Tibial nerve (tissue), 4 donors: ENCODE measurements around the gene RIN1. TPM values are rescaled to one million over a fixed set of nuclear protein-coding genes. Genes with fewer than 3 reads are reported as not detected.
"Not testable (repeated sequence)": the region's sequence is repeated elsewhere in the genome, so short reads cannot be mapped to it uniquely, and the experiment has no call there.

ENCODE experiments used
- DNase-seq, 2 donors: peaks; one replicate each; pipeline ENCODE4 v3.0.0-alpha.2; 2019; ENCODE audit warnings: low spot score in 2 of 2
- H3K27ac ChIP-seq, 4 donors: fragments of 200-600 bp; sonication (generic) in 3 of 4; one replicate each; pipeline ENCODE4 v1.5.1; 2017 to 2019; ENCODE audit warnings: mild to moderate bottlenecking in 1 of 4
- H3K27me3 ChIP-seq, 2 donors: fragments of 200-600 bp; sonication (generic) in 1 of 2; one replicate each; pipeline versions ENCODE4 v1.5.1 to v1.6.0; 2017 to 2019
- H3K36me3 ChIP-seq, 3 donors: fragments of 200-600 bp; sonication (generic); one replicate each; pipeline ENCODE4 v1.5.1; 2018 to 2019
- H3K4me1 ChIP-seq, 4 donors: fragments of 200-600 bp; sonication (generic) in 3 of 4; one replicate each; pipeline ENCODE4 v1.5.1; 2017 to 2019
- H3K4me3 ChIP-seq, 4 donors: fragments of 200-600 bp; sonication (generic) in 3 of 4; one replicate each; pipeline ENCODE4 v1.5.1; 2017 to 2019; ENCODE audit warnings: mild to moderate bottlenecking in 1 of 4, moderate library complexity in 1 of 4
- H3K9me3 ChIP-seq, 4 donors: fragments of 200-600 bp; sonication (generic) in 3 of 4; one replicate each; pipeline ENCODE4 v1.5.1; 2017 to 2019
- CTCF ChIP-seq, 5 experiments: fragments of 200-600 bp in 3 of 5; fragments of 450-650 bp in 2 of 5; sonication (generic) in 3 of 5; IDR thresholded peaks; one replicate each; pipeline ENCODE4 v1.5.1; 2016 to 2019; ENCODE audit warnings: antibody characterized with exemption in 5 of 5, mild to moderate bottlenecking in 3 of 5, moderate library complexity in 2 of 5
- EP300 ChIP-seq, 2 donors: sonication (generic); formaldehyde crosslinking; IDR thresholded peaks; one replicate each; pipeline ENCODE4 v1.6.1; 2017; ENCODE audit warnings: antibody characterized with exemption in 2 of 2, mild to moderate bottlenecking in 1 of 2
- POLR2A ChIP-seq, 2 donors: fragments of 450-650 bp; IDR thresholded peaks; one replicate each; pipeline ENCODE4 v1.6.1; 2017; ENCODE audit warnings: antibody characterized with exemption in 2 of 2, mild to moderate bottlenecking in 2 of 2, moderate library complexity in 2 of 2
- WGBS, 2 donors: methylation state at CpG; one replicate each; pipeline ENCODE4 v1.1.5; 2018; 5-methylcytosine and 5-hydroxymethylcytosine counted together
- total RNA-seq, 4 donors: library from RNA; depleted of rRNA; stranded (reverse); fragments of >200 nt; gene quantifications; one replicate each; pipeline ENCODE4 v1.1.0, GENCODE V29; 2016

RIN1 gene
- total RNA-seq, 4 donors from 2014 or later = 2.4 to 14.1 (median 4.1) TPM

DNA sequence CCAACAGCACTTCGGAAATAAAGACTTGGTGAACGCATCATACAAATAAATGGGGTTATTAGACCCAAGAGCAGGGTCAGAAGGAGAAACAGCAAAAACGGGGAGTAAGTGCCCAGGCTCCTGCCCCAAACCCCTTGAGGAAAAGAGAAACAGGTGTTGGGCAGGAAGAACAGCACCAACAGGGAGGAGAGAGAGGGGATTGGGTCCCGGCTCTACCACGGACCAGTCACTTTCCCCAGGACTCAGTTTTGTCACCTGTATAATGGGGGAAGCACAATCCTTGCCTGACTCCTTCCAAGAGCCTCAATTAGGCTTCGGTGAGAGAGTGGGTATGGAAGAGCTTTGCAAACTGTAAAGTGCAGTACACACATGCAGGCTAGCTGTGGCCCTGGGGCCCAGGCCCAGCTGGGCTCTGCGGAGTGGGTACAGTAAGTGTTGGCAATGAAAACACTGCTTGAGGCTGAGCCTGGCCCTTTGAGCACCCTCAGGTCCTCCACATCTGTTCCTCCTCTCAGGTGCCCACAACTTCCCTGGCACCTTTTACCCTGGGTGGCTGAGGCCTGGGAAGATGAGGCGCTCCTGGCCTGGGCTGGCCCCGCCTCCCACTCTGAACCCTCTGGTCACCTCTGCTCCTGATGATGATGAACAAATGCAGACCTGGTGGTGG lies 26.4 kb upstream of the RIN1 start:
- H3K4me3 ChIP-seq = no peak overlapping the region
- no peaks in the 10 kb centered on the region for H3K4me1 ChIP-seq
- WGBS, 2 donors = 77 to 83% methylated on average over 9 of the region's 9 CpGs
- no peak for TF ChIP-seq POLR2A (IDR thresholded peaks at IDR 0.05)
- TF ChIP-seq EP300 (IDR thresholded peaks at IDR 0.05) = no peak
- TF ChIP-seq CTCF (IDR thresholded peaks at IDR 0.05) = no peak
- DNase-seq = no peak
- H3K36me3 ChIP-seq = peaks cover 0 to 13% (median 0%) of the 10 kb centered on the region in 3 donors
- no peaks in the 10 kb centered on the region for H3K9me3 ChIP-seq
- no peak overlapping the region for H3K27ac ChIP-seq
- H3K27me3 ChIP-seq = no peaks in the 10 kb centered on the region

DNA sequence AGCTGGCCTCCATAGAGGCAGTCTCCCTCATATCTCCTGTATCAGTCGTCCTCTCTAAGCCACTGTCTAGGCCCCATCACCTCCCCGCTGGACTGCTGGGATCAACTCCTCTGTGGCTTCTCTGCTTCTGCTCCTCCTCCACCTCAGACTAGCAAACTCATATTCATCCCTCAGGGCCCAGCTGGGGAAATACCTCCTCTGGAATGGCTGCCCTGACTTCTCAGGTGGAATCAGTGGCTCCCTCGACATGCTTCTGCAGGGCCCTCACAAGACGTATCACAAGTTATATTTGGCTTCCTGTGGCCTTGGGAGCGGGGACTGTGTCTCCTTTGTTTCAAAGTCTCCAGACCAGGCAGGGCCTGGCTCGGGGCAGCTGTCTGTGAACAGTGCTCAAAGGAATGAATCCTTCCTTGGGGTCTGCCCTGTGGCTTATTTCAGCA lies 25.3 kb upstream of the RIN1 start:
- Histone ChIP-seq H3K27ac (no peak overlapping the region), H3K4me1 (no peaks in the 10 kb centered on the region), H3K27me3 (no peaks in the 10 kb centered on the region), H3K36me3 (peaks cover 0 to 13% (median 0%) of the 10 kb centered on the region in 3 donors), H3K4me3 (no peak overlapping the region), H3K9me3 (no peaks in the 10 kb centered on the region)
- DNase-seq = no peak
- TF ChIP-seq EP300 (IDR thresholded peaks at IDR 0.05) = no peak
- no peak for TF ChIP-seq POLR2A (IDR thresholded peaks at IDR 0.05)
- TF ChIP-seq CTCF (IDR thresholded peaks at IDR 0.05) = no peak
- WGBS, 2 donors = 59 to 75% methylated on average over 6 of the region's 6 CpGs

- no peak overlapping the region for H3K4me3 ChIP-seq
- H3K9me3 ChIP-seq = no peaks in the 10 kb centered on the region
- no peak for TF ChIP-seq EP300 (IDR thresholded peaks at IDR 0.05)
- no peak for TF ChIP-seq POLR2A (IDR thresholded peaks at IDR 0.05)
- TF ChIP-seq CTCF (IDR thresholded peaks at IDR 0.05) = no peak
- H3K27me3 ChIP-seq = no peaks in the 10 kb centered on the region
- WGBS, 2 donors = 88 to 95% methylated on average over 14 to 15 of the region's 15 CpGs
- no peak overlapping the region for H3K27ac ChIP-seq
- no peak for DNase-seq
- H3K36me3 ChIP-seq = peaks cover 0 to 13% (median 0%) of the 10 kb centered on the region in 3 donors
- H3K4me1 ChIP-seq = no peaks in the 10 kb centered on the region
Observed at GRCh38 chr11:66360406-66361073, 24.3 kb upstream of the RIN1 start.

DNA sequence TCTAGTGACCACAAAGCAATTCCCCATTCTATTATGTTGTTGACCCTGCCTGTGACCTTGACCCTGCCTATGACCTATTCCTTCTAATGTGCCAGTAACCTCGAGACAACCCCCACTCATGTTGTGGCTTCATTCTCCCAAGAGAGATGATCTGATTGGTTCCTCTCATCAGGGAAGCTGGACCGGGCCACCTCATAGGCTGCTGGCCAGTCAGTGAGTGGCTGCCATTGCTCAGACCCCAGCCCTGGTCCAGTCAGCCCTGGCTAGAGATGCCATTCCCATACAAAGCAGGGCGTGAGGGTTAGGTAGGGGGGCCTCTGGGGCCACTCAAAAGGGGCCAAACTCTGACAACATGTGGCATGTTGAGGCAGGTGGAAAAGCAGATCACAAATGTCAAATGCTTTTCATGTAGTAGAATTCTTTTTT lies 23.4 kb upstream of the RIN1 start:
- Histone ChIP-seq H3K4me1 (no peaks in the 10 kb centered on the region), H3K9me3 (no peaks in the 10 kb centered on the region), H3K36me3 (peaks cover 0 to 13% (median 0%) of the 10 kb centered on the region in 3 donors), H3K4me3 (no peak overlapping the region), H3K27ac (no peak overlapping the region), H3K27me3 (no peaks in the 10 kb centered on the region)
- no peak for DNase-seq
- WGBS, 2 donors = 56 to 58% methylated on average over 3 of the region's 3 CpGs
- no peak for TF ChIP-seq CTCF (IDR thresholded peaks at IDR 0.05)
- no peak for TF ChIP-seq POLR2A (IDR thresholded peaks at IDR 0.05)
- no peak for TF ChIP-seq EP300 (IDR thresholded peaks at IDR 0.05)

DNA sequence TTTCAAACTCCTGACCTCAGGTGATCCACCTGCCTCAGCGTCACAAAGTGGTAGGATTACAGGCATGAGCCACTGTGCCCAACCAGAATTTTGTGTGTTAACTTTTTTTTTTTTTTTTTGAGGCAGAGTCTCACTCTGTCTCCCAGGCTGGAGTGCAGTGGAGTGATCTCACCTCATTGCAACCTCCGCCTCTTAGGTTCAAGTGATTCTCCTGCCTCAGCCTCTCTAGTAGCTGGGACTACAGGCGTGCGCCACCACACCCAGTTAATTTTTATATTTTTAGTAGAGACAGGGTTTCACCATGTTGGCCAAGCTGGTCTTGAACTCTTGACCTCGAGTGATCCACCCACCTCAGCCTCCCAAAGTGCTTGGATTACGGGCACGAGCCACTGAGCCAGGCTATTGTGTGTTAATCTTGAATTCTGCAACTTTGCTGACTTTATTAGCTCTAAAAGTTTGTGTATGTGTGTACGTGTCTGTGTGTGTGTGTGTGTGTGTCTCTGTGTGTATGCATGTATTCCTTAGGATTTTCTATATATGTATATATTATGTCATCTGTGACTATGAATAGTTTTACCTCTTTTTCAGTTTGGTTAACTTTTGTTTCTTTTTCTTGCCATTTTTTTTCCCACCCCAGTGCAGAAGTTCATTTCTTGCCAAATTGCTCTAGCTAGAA lies 14.5 kb upstream of the RIN1 start:
- not testable (repeated sequence) for H3K27me3 ChIP-seq, H3K4me3 ChIP-seq, DNase-seq, H3K9me3 ChIP-seq, H3K27ac ChIP-seq, H3K36me3 ChIP-seq
- H3K4me1 ChIP-seq = peaks cover 3 to 26% (median 13%) of the 10 kb centered on the region in 4 donors
- WGBS, 2 donors = 84 to 86% methylated on average over 8 of the region's 8 CpGs
